ENCODE results near the gene SHC4.

DNA sequence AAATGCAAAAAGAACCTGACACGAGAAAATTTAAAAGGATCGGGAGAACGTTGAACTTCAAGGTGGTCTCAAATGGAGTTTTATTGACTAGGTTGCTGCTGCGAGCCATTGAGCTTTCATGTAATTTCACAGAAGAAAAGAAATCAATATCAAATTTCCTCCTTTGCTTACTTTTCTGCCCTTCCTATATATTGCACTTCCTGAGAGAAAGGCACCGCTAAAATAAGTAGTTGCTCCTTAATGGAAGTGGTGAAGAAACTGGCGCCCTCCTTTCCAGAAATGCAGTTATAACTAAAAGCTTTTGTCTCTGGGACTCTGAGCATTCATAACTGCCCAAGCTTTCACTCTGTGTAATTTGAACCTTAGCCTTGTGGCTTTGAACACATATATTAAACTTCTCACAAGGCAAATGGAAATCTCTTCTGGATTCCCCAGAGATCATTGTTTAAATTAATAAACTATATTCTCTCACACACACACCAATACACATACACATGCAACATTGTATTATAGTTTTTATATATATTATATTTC, 72.4 kb downstream of the SHC4 start:
- TF ChIP-seq, protein P1, sequence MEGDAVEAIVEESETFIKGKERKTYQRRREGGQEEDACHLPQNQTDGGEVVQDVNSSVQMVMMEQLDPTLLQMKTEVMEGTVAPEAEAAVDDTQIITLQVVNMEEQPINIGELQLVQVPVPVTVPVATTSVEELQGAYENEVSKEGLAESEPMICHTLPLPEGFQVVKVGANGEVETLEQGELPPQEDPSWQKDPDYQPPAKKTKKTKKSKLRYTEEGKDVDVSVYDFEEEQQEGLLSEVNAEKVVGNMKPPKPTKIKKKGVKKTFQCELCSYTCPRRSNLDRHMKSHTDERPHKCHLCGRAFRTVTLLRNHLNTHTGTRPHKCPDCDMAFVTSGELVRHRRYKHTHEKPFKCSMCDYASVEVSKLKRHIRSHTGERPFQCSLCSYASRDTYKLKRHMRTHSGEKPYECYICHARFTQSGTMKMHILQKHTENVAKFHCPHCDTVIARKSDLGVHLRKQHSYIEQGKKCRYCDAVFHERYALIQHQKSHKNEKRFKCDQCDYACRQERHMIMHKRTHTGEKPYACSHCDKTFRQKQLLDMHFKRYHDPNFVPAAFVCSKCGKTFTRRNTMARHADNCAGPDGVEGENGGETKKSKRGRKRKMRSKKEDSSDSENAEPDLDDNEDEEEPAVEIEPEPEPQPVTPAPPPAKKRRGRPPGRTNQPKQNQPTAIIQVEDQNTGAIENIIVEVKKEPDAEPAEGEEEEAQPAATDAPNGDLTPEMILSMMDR (IDR thresholded peaks at IDR 0.05) = no peak
- TF ChIP-seq POLR2A (IDR thresholded peaks at IDR 0.05) = no peak
